ENCODE measurements around the gene FGF12. TPM values are rescaled to one million over a fixed set of nuclear protein-coding genes. Genes with fewer than 3 reads are reported as not detected.
A peak's percentile ranks its signal among the peaks of the same experiment; 100 is the strongest.

The FGF12 gene
- total RNA-seq, 1 donor from 2014 or later: 3.2 TPM

- Histone ChIP-seq H3K36me3 (no peaks in the 10 kb centered on the region), H3K4me1 (no peaks in the 10 kb centered on the region), H3K27ac (no peak overlapping the region), H3K9me3 (no peaks in the 10 kb centered on the region), H3K27me3 (no peaks in the 10 kb centered on the region), H3K4me3 (no peak overlapping the region)
- DNase-seq (no peak), ATAC-seq (no peak)
- intact Hi-C loops (cut with DNase I): no loop called here
- TF ChIP-seq CTCF (IDR thresholded peaks at IDR 0.05): no peak
These were observed 41.5 kb downstream of the FGF12 start for GRCh38 chr3:192685801-192686200.

GRCh38 chr3:192684151-192684550 is 43.2 kb downstream of the FGF12 start:
- no peaks in the 10 kb centered on the region for H3K9me3 ChIP-seq
- ATAC-seq (no peak), DNase-seq (no peak)
- H3K36me3 ChIP-seq: no peaks in the 10 kb centered on the region
- intact Hi-C loops (cut with DNase I): no loop called here
- no peak overlapping the region for H3K27ac ChIP-seq
- no peak for TF ChIP-seq CTCF (IDR thresholded peaks at IDR 0.05)
- H3K4me1 ChIP-seq: no peaks in the 10 kb centered on the region
- H3K27me3 ChIP-seq: no peaks in the 10 kb centered on the region
- no peak overlapping the region for H3K4me3 ChIP-seq

- DNase-seq (no peak), ATAC-seq (no peak)
- no peaks in the 10 kb centered on the region for H3K36me3 ChIP-seq
- TF ChIP-seq CTCF (IDR thresholded peaks at IDR 0.05): no peak
- H3K27me3 ChIP-seq: no peaks in the 10 kb centered on the region
- no peaks in the 10 kb centered on the region for H3K4me1 ChIP-seq
- no peak overlapping the region for H3K4me3 ChIP-seq
- no peaks in the 10 kb centered on the region for H3K9me3 ChIP-seq
- intact Hi-C loops (cut with DNase I): no loop called here
- H3K27ac ChIP-seq: no peak overlapping the region
These were observed 51.2 kb downstream of the FGF12 start for GRCh38 chr3:192675958-192676649.

- intact Hi-C loops (cut with DNase I): no loop called here
- ATAC-seq: no peak
These were observed 71.7 kb downstream of the FGF12 start for GRCh38 chr3:192655628-192656027.

GRCh38 chr3:192655040-192655439 is 72.3 kb downstream of the FGF12 start:
- intact Hi-C loops (cut with DNase I): no loop called here
- H3K27me3 ChIP-seq: no peaks in the 10 kb centered on the region
- ATAC-seq: no peak
- H3K4me1 ChIP-seq: no peaks in the 10 kb centered on the region
- no peak overlapping the region for H3K27ac ChIP-seq
- no peak overlapping the region for H3K4me3 ChIP-seq
- no peaks in the 10 kb centered on the region for H3K36me3 ChIP-seq
- no peak for DNase-seq
- H3K9me3 ChIP-seq: no peaks in the 10 kb centered on the region
- TF ChIP-seq CTCF (IDR thresholded peaks at IDR 0.05): no peak

More at GRCh38 chr3:192655628-192656027, 71.7 kb downstream of the FGF12 start:
- no peak for TF ChIP-seq CTCF (IDR thresholded peaks at IDR 0.05)
- DNase-seq: no peak
- Histone ChIP-seq H3K4me1 (no peaks in the 10 kb centered on the region), H3K4me3 (no peak overlapping the region), H3K9me3 (no peaks in the 10 kb centered on the region), H3K27me3 (no peaks in the 10 kb centered on the region), H3K36me3 (no peaks in the 10 kb centered on the region), H3K27ac (no peak overlapping the region)

GRCh38 chr3:192653862-192654261 is 73.5 kb downstream of the FGF12 start:
- ATAC-seq (peak; percentile 32), DNase-seq (no peak)
- no peaks in the 10 kb centered on the region for H3K36me3 ChIP-seq
- H3K27me3 ChIP-seq: no peaks in the 10 kb centered on the region
- H3K4me3 ChIP-seq: no peak overlapping the region
- intact Hi-C loops (cut with DNase I): no loop called here
- no peaks in the 10 kb centered on the region for H3K4me1 ChIP-seq
- no peak for TF ChIP-seq CTCF (IDR thresholded peaks at IDR 0.05)
- no peak overlapping the region for H3K27ac ChIP-seq
- no peaks in the 10 kb centered on the region for H3K9me3 ChIP-seq
